ENCODE measurements around the gene FAM151B. TPM values are rescaled to one million over a fixed set of nuclear protein-coding genes. Genes with fewer than 3 reads are reported as not detected.
"Not testable (repeated sequence)": the region's sequence is repeated elsewhere in the genome, so short reads cannot be mapped to it uniquely, and the experiment has no call there.

FAM151B gene
- 3.8 TPM for polyA plus RNA-seq (ENCODE audit: insufficient read length)

GRCh38 chr5:80487829-80488721, at the start of gene FAM151B:
Gene FAM151B (plus strand): TSS chr5:80488100. CDS start chr5:80488124, 24 bp downstream.
- DNase-seq (ENCODE audit: low read depth) = peak; percentile 32

- no peak for DNase-seq (ENCODE audit: low read depth)
Measured at GRCh38 chr5:80438739-80439138, 49.2 kb upstream of the FAM151B start.

- DNase-seq (ENCODE audit: low read depth) = no peak
Measured at GRCh38 chr5:80439213-80439612, 48.7 kb upstream of the FAM151B start.

- no peak for DNase-seq (ENCODE audit: low read depth)
Measured at GRCh38 chr5:80442742-80443141, 45.2 kb upstream of the FAM151B start.

- DNase-seq (ENCODE audit: low read depth) = no peak
Measured at GRCh38 chr5:80453366-80453765, 34.5 kb upstream of the FAM151B start.

GRCh38 chr5:80463269-80463668, 24.6 kb upstream of the FAM151B start:
- DNase-seq (ENCODE audit: low read depth) = no peak

GRCh38 chr5:80466669-80467485, 21.0 kb upstream of the FAM151B start:
- DNase-seq (ENCODE audit: low read depth) = no peak

- DNase-seq (ENCODE audit: low read depth) = no peak
Measured at GRCh38 chr5:80468131-80468530, 19.8 kb upstream of the FAM151B start.

- not testable (repeated sequence) for DNase-seq (ENCODE audit: low read depth)
Measured at GRCh38 chr5:80470631-80471030, 17.3 kb upstream of the FAM151B start.

GRCh38 chr5:80474929-80475328, 13.0 kb upstream of the FAM151B start:
- no peak for DNase-seq (ENCODE audit: low read depth)

GRCh38 chr5:80479713-80480112, 8.2 kb upstream of the FAM151B start:
- DNase-seq (ENCODE audit: low read depth) = no peak

- DNase-seq (ENCODE audit: low read depth) = no peak
Measured at GRCh38 chr5:80480354-80480753, 7.5 kb upstream of the FAM151B start.

GRCh38 chr5:80481019-80481893, 6.6 kb upstream of the FAM151B start:
- DNase-seq (ENCODE audit: low read depth) = no peak

- no peak for DNase-seq (ENCODE audit: low read depth)
Measured at GRCh38 chr5:80482578-80482977, 5.3 kb upstream of the FAM151B start.

GRCh38 chr5:80483636-80484232, 4.2 kb upstream of the FAM151B start:
- no peak for DNase-seq (ENCODE audit: low read depth)

- DNase-seq (ENCODE audit: low read depth) = no peak
Measured at GRCh38 chr5:80487444-80487828, 464 bp upstream of the FAM151B start.

- DNase-seq (ENCODE audit: low read depth) = no peak
Measured at GRCh38 chr5:80491296-80491695, 3.4 kb downstream of the FAM151B start.

GRCh38 chr5:80492741-80493140, 4.8 kb downstream of the FAM151B start:
- DNase-seq (ENCODE audit: low read depth) = no peak

- not testable (repeated sequence) for DNase-seq (ENCODE audit: low read depth)
Measured at GRCh38 chr5:80493443-80493842, 5.5 kb downstream of the FAM151B start.

- DNase-seq (ENCODE audit: low read depth) = no peak
Measured at GRCh38 chr5:80495891-80496290, 8.0 kb downstream of the FAM151B start.

- no peak for DNase-seq (ENCODE audit: low read depth)
Measured at GRCh38 chr5:80502800-80503199, 14.9 kb downstream of the FAM151B start.
